ENCODE results near the gene VASH1. TPM values are rescaled to one million over a fixed set of nuclear protein-coding genes. Genes with fewer than 3 reads are reported as not detected.
"Not testable (repeated sequence)": the region's sequence is repeated elsewhere in the genome, so short reads cannot be mapped to it uniquely, and the experiment has no call there.

VASH1 gene
- total RNA-seq, 2 donors from 2014 or later: 2.1 to 19.8 TPM

GRCh38 chr14:76719666-76720065 is 41.6 kb upstream of the VASH1 start:
- Histone ChIP-seq H3K4me3 (no peak overlapping the region), H3K36me3 (no peaks in the 10 kb centered on the region), H3K27me3 (replicated peaks; ENCODE audit: insufficient read depth) (no peaks in the 10 kb centered on the region), H3K4me1 (replicated peaks) (no peaks in the 10 kb centered on the region), H3K9me3 (no peaks in the 10 kb centered on the region), H3K27ac (no peak overlapping the region)
- WGBS: 89% methylated on average over 9 of the region's 9 CpGs
- no peak for DNase-seq (ENCODE audit: low spot score)
- TF ChIP-seq POLR2AphosphoS5 (IDR thresholded peaks at IDR 0.05) (no peak), POLR2A (IDR thresholded peaks at IDR 0.05) (no peak), CTCF (IDR thresholded peaks at IDR 0.05) (no peak)
- intact Hi-C loops (cut with DNase I): no loop called here

- H3K36me3 ChIP-seq: no peaks in the 10 kb centered on the region
- no peaks in the 10 kb centered on the region for H3K27me3 ChIP-seq (replicated peaks; ENCODE audit: insufficient read depth)
- H3K27ac ChIP-seq: no peak overlapping the region
- TF ChIP-seq CTCF (IDR thresholded peaks at IDR 0.05) (no peak), POLR2A (IDR thresholded peaks at IDR 0.05) (no peak), POLR2AphosphoS5 (IDR thresholded peaks at IDR 0.05) (no peak)
- DNase-seq (ENCODE audit: low spot score): no peak
- H3K4me3 ChIP-seq: no peak overlapping the region
- H3K4me1 ChIP-seq (replicated peaks): no peaks in the 10 kb centered on the region
- intact Hi-C loops (cut with DNase I): no loop called here
- no peaks in the 10 kb centered on the region for H3K9me3 ChIP-seq
- WGBS: 62% methylated on average over 3 of the region's 3 CpGs
Observed at GRCh38 chr14:76720382-76720813, 40.9 kb upstream of the VASH1 start.

- not testable (repeated sequence) for H3K4me1 ChIP-seq (replicated peaks)
Observed at GRCh38 chr14:76721506-76721905, 39.8 kb upstream of the VASH1 start.

GRCh38 chr14:76724651-76725550 is 36.4 kb upstream of the VASH1 start:
- Histone ChIP-seq H3K27me3 (replicated peaks; ENCODE audit: insufficient read depth) (no peaks in the 10 kb centered on the region), H3K4me1 (replicated peaks) (no peaks in the 10 kb centered on the region), H3K36me3 (no peaks in the 10 kb centered on the region), H3K9me3 (no peaks in the 10 kb centered on the region), H3K27ac (no peak overlapping the region), H3K4me3 (no peak overlapping the region)
- TF ChIP-seq POLR2A (IDR thresholded peaks at IDR 0.05) (no peak), CTCF (IDR thresholded peaks at IDR 0.05) (no peak), POLR2AphosphoS5 (IDR thresholded peaks at IDR 0.05) (no peak)
- intact Hi-C loops (cut with DNase I): no loop called here
- 60% methylated on average over 8 of the region's 8 CpGs for WGBS
- DNase-seq (ENCODE audit: low spot score): no peak

More at GRCh38 chr14:76721506-76721905, 39.8 kb upstream of the VASH1 start:
- WGBS: 90% methylated on average over 11 of the region's 11 CpGs
- DNase-seq (ENCODE audit: low spot score); H3K9me3 ChIP-seq; intact Hi-C loops (cut with DNase I); H3K4me3 ChIP-seq; H3K36me3 ChIP-seq; H3K27ac ChIP-seq; H3K27me3 ChIP-seq (replicated peaks; ENCODE audit: insufficient read depth): not testable (repeated sequence)

- TF ChIP-seq CTCF (IDR thresholded peaks at IDR 0.05): no peak
- TF ChIP-seq POLR2A (IDR thresholded peaks at IDR 0.05): no peak
- TF ChIP-seq POLR2AphosphoS5 (IDR thresholded peaks at IDR 0.05): no peak
- WGBS: 53% methylated on average over 11 of the region's 11 CpGs
- no peaks in the 10 kb centered on the region for H3K4me1 ChIP-seq (replicated peaks)
- intact Hi-C loops (cut with DNase I): no loop called here
- no peak overlapping the region for H3K27ac ChIP-seq
- H3K9me3 ChIP-seq: no peaks in the 10 kb centered on the region
- DNase-seq (ENCODE audit: low spot score): no peak
- H3K4me3 ChIP-seq: no peak overlapping the region
- H3K36me3 ChIP-seq: no peaks in the 10 kb centered on the region
- no peaks in the 10 kb centered on the region for H3K27me3 ChIP-seq (replicated peaks; ENCODE audit: insufficient read depth)
Observed at GRCh38 chr14:76726551-76726970, 34.7 kb upstream of the VASH1 start.

Data from prostate gland (tissue), 2 donors.